Mesenteric fat pad (tissue), 1 donor: Measurements from ENCODE around the gene JAKMIP3. TPM values are rescaled to one million over a fixed set of nuclear protein-coding genes. Genes with fewer than 3 reads are reported as not detected.
A peak's percentile ranks its signal among the peaks of the same experiment; 100 is the strongest.
"Not testable (repeated sequence)": the region's sequence is repeated elsewhere in the genome, so short reads cannot be mapped to it uniquely, and the experiment has no call there.

Source experiments
- DNase-seq: peaks from one replicate; pipeline ENCODE4 v3.0.0-alpha.2; 2020; ENCODE audit warnings: low spot score
- total RNA-seq: library from RNA; stranded (reverse); fragmentation: NEBNext Ultra II Directional; extraction: Animal tissue kit (Norgen Biotek cat#: 25700); gene quantifications from one replicate; pipeline ENCODE4 v1.2.1, GENCODE V29; 2021
- donor health status: DM: yes; HTN: yes; CAD: no.

JAKMIP3 gene
- total RNA-seq, 1 donor from 2014 or later, result 0.48 TPM

GRCh38 chr10:132064082-132064755, 1.5 kb upstream of the JAKMIP3 start:
- DNase-seq, result peak; percentile 82

GRCh38 chr10:132064771-132065437, 842 bp upstream of the JAKMIP3 start:
- DNase-seq, result peak; percentile 83

- DNase-seq, result peak; percentile 81
Observed at GRCh38 chr10:132066186-132066585, 440 bp downstream of the JAKMIP3 start.

GRCh38 chr10:132066812-132067211, 1.1 kb downstream of the JAKMIP3 start:
- DNase-seq, result peak; percentile 55

- peak; percentile 64 for DNase-seq
Observed at GRCh38 chr10:132068431-132069121, 2.8 kb downstream of the JAKMIP3 start.

- peak; percentile 73 for DNase-seq
Observed at GRCh38 chr10:132069122-132069848, 3.5 kb downstream of the JAKMIP3 start.

- DNase-seq, result peak; percentile 72
Observed at GRCh38 chr10:132069849-132070182, 4.1 kb downstream of the JAKMIP3 start.

GRCh38 chr10:132070724-132071123, 5.0 kb downstream of the JAKMIP3 start:
- DNase-seq, result peak; percentile 16

GRCh38 chr10:132071667-132072066, 5.9 kb downstream of the JAKMIP3 start:
- DNase-seq, result no peak

GRCh38 chr10:132075909-132076577, 10.3 kb downstream of the JAKMIP3 start:
- peak; percentile 11 for DNase-seq

GRCh38 chr10:132076578-132077081, 10.9 kb downstream of the JAKMIP3 start:
- DNase-seq, result peak; percentile 81

- peak; percentile 69 for DNase-seq
Observed at GRCh38 chr10:132077091-132077490, 11.3 kb downstream of the JAKMIP3 start.

GRCh38 chr10:132078746-132079345, 13.1 kb downstream of the JAKMIP3 start:
- DNase-seq, result peak; percentile 85

- not testable (repeated sequence) for DNase-seq
Observed at GRCh38 chr10:132084384-132084783, 18.6 kb downstream of the JAKMIP3 start.

GRCh38 chr10:132093236-132093635, 27.5 kb downstream of the JAKMIP3 start:
- DNase-seq, result peak; percentile 74

- peak; percentile 60 for DNase-seq
Observed at GRCh38 chr10:132094581-132095234, 29.0 kb downstream of the JAKMIP3 start.

- peak; percentile 16 for DNase-seq
Observed at GRCh38 chr10:132095403-132096113, 29.8 kb downstream of the JAKMIP3 start.

GRCh38 chr10:132096223-132096622, 30.5 kb downstream of the JAKMIP3 start:
- peak; percentile 43 for DNase-seq

GRCh38 chr10:132096863-132097478, 31.2 kb downstream of the JAKMIP3 start:
- DNase-seq, result peak; percentile 47
